MV-4-11 (cell line): ENCODE data around the gene PINLYP.

Source experiments
- DNase-seq: peaks from one replicate; lab custom pipeline; 2025; lab: John Stamatoyannopoulos, UW

Gene PINLYP

GRCh38 chr19:43548706-43549105, 26.9 kb upstream of the PINLYP start:
- no peak for DNase-seq

- DNase-seq, result no peak
These were observed 24.0 kb upstream of the PINLYP start for GRCh38 chr19:43551399-43552197.

DNA sequence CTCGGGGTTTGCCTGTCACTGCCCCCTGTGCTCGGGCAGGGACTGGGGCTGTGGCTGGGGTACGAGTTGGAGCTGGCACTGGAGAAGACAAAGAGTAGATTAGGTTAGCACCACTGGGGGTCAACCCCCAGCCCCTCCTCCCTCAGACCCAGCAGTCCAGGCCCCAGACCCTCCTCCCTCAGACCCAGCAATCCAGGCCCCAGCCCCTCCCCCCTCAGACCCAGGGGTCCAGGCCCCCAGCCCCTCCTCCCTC, 23.5 kb upstream of the PINLYP start:
- no peak for DNase-seq

- no peak for DNase-seq
These were observed 23.0 kb upstream of the PINLYP start for GRCh38 chr19:43552616-43553015.

DNA sequence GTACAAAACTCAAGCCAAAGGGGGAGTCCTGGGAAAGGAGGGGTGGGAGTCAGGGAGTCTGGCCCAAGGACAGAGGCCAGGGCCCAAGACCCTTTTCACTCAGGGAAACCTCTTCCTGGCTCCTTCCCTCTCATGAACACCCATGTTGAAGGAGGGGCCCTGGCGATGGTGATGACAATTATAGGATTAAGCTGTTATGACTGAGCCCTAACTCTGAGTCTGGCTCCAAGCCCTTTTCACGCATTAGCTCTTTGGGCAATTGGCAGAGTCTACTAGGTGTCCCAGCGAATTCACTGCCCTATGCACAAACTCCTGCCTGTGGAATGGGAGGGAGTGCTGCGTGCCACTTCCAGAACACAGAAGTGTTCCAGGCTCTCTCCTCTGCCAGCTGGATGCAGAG, 21.9 kb upstream of the PINLYP start:
- DNase-seq, result no peak

DNA sequence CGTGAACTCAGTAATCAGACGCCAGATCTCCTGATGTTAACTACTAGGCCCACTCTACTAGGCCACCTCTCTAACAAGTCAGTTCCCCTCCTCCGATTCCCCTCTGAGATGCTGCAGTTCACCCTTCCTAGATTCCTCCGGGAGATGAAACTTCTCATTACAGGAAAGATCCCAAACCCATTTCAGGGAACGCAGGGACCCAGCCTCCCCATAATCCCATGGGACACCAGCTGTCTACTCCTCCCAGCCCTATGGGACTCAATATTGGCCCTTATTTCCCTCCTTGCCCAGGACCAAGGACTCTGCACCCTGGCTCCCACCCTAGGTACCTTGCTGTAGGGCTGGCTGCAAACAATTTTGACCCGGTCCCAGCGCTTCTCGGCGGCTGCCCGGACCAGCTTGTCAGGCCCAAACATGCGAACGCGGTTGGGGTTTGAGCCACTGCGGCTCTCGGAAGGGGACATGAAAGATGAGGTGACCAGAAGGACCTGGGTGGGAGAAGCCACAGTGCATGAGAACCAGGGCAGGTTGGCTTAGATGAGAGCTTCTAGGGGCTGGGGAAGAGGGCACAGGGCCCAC, 21.2 kb upstream of the PINLYP start:
- no peak for DNase-seq

GRCh38 chr19:43555185-43555770, 20.3 kb upstream of the PINLYP start:
- DNase-seq, result peak; percentile 78

- peak; percentile 37 for DNase-seq
These were observed 14.9 kb upstream of the PINLYP start for GRCh38 chr19:43560687-43561086.

- no peak for DNase-seq
These were observed 14.2 kb upstream of the PINLYP start for GRCh38 chr19:43561139-43561970.

DNA sequence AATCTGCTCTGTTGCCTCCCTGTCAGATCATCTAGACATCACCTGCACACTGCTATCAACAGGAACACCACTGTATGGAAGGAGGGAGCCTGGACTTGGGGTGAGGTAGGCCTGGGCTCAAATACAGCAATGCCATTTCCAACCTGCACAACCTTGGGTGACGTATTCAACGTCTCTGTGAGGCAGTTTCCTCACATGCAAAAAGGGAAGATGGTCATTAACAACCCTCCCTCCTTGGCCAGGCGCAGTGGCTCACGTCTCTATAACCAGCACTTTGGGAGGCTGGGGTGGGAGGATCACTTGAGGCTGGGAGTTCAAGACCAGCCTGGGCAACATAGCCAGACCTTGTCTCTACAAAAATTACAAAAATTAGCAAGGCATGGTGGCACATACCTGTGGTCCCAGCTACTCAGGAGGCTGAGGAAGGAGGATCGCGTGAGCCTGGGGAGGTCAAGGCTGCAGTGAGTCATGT, 13.3 kb upstream of the PINLYP start:
- no peak for DNase-seq

GRCh38 chr19:43562698-43563241, 12.8 kb upstream of the PINLYP start:
- DNase-seq, result peak; percentile 100

GRCh38 chr19:43563816-43564457, 11.7 kb upstream of the PINLYP start:
- DNase-seq, result peak; percentile 20

DNA sequence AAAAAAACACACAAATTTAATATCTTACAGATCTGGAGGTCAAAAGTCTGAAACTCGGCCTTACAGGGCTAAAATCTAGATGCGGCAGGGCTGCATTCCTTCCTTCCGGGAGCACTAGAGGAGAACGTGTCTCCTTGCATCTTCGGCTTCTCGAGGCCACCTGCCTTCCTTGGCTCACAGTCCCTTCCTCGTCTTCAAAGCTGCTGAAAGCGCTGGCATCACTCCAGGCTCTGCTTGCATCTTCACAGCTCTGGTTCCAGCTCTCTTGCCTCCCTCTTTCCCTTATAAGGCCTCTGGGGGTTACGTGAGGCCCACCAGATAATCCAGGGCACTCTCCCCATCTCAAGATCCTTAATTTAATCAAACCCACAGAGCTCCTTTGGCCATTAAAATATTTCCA, 10.8 kb upstream of the PINLYP start:
- no peak for DNase-seq

GRCh38 chr19:43569657-43570056, 5.9 kb upstream of the PINLYP start:
- DNase-seq, result no peak

GRCh38 chr19:43570174-43570791, 5.3 kb upstream of the PINLYP start:
- DNase-seq, result no peak

GRCh38 chr19:43572171-43572588, 3.4 kb upstream of the PINLYP start:
- no peak for DNase-seq

DNA sequence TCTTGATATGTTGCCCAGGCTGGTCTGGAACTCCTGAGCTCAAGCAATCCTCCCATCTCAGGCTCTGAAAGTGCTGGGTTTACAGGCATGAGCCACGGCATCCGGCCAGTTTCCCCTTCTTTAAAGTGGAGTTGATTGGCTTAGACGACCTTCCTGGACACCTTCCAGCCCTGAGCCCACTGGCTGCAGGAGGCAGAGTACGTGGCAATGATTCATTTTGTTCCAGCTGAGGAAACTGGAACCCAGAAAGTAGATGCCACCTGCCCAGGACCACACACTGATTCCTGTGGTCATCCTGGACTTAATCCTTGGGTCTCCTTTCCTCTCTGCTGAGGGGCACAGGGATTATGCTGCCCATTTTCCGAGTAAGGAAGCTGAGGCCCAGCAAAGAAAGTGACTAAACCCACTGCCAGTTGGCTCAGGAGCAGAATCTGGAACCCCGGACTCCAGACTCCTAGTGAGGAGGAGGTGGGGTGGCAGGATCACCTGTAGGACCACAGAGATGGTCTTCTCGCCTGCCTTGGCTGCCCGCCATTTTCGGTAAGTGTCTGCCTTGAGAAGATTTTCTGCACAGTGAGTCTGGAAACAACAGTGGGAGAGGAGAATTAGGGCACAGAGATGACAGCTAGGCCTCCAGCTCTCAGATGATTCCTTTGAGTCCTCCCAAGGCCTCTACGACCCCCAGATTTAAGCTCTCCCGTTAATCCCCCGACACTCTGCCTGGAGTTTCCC, 1.0 kb upstream of the PINLYP start:
- no peak for DNase-seq

GRCh38 chr19:43575955-43576878, 616 bp downstream of the PINLYP start:
- DNase-seq, result peak; percentile 84

DNA sequence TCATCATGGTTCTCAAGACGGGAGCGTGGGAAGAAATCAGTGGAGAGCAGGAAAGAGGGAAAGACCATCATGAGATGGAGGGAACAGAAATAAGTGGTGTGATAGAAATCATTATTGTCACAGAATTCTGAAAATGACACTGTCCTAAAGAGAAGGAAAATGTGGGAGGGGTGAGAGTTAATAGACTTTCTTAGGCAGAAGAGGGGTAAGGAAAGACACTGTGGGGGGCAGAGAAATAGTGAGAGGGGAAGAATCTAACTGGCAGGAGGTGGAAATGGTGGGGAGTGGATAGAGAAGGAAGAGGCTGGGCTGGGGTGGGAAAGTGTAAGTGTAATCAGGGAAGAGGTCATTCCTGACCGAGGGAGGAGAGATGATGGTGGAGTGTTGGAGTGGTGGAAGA, 3.2 kb downstream of the PINLYP start:
- DNase-seq, result no peak

DNA sequence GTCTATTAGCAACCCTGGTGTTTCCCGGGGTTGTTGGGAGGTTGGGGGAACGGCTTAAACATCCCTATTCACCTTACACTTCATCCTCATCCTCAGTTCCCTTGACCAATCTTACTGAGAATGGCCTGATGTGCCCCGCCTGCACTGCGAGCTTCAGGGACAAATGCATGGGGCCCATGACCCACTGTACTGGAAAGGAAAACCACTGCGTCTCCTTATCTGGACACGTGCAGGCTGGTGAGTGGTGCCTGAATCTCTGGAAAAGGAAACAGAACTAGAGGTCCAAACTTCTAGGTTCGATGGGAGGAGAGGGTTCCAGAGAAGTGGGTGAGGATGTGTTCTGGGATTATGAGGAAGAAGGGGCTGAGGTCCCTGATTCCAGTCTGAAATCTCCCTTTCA, 5.9 kb downstream of the PINLYP start:
- no peak for DNase-seq
